ENCODE data around the gene BCDIN3D. TPM values are rescaled to one million over a fixed set of nuclear protein-coding genes. Genes with fewer than 3 reads are reported as not detected.

BCDIN3D gene
- total and polyA plus RNA-seq, 9 of the 15 experiments (the other 6 are each of a cell fraction or from before 2014, with no cell fraction given) = 3.7 to 6.9 (median 5.6) TPM

DNA sequence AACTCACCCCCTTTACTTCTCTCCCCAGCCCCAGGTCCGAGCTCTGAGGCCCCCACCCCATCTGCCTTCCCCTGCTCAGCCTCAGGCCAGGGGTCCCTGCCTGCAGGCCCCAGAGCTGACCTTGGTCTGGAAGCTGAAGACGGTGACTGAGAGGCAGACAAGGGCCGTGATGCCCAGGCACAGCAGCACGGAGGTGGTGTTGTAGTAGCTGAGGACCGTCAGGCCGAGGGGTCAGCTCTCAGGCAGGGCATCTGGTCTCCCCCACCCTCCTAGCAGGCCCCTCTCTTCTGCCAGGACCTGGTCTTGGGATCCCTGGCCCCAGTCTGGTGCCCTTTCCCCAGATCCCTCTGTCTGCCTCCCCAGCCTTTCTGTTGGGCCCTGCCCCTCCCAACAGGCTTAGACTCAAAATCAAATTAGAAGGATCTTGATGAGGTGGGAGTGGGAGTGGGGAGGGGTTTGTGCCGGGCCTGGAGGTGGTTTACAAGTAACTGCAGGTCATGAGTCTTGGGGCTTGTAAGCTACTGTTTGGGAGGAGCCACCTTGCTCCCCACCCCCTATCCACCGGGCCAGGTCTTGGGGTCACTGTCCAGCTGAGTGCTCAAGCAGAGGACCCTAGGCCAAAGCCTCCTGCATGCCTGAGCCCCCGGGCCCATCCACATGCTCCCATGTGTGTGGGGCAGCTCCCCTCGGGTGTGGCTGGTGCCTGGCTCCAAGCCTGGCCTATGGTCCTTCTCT lies 46.6 kb upstream of the BCDIN3D start:
- Histone ChIP-seq H3K9ac (ENCODE audit: insufficient read depth in 1 of 2, low read depth in 2 of 2, low read length in 2 of 2) (peak overlapping the region in 1 of 2 experiments; percentile 56; a peak in 1 of 4 replicates), H3K79me2 (ENCODE audit: control insufficient read depth, insufficient read depth, low read length) (no peaks in the 10 kb centered on the region), H3K4me2 (ENCODE audit: insufficient read depth, low read length) (no peak overlapping the region), H3K4me3 (no peak overlapping the region), H3K4me1 (replicated peaks in 1 of 2; ENCODE audit: control insufficient read depth in 2 of 2, insufficient read depth in 2 of 2, low read length in 2 of 2) (peaks cover 11 to 37% of the 10 kb centered on the region in 2 experiments; a peak in 4 of 5 replicates), H2AFZ (ENCODE audit: low read depth, low read length) (no peak overlapping the region), H3K36me3 (ENCODE audit: control insufficient read depth, insufficient read depth, low read length) (no peaks in the 10 kb centered on the region), H3K27me3 (ENCODE audit: control insufficient read depth in 2 of 2, insufficient read depth in 2 of 2, low read length in 2 of 2) (peaks cover 30 to 41% of the 10 kb centered on the region in 2 experiments), H3K9me3 (replicated peaks; ENCODE audit: control insufficient read depth, insufficient read depth, low read depth, low read length) (no peaks in the 10 kb centered on the region), H3K27ac (ENCODE audit: extremely low read depth, low read depth, low read length) (no peak overlapping the region), H3K9me1 (ENCODE audit: control insufficient read depth, insufficient read depth, low read length) (no peaks in the 10 kb centered on the region), H4K20me1 (replicated peaks; ENCODE audit: control insufficient read depth, insufficient read depth, low read length) (peaks cover 21% of the 10 kb centered on the region)
- no peak for DNase-seq (ENCODE audit: extremely low read depth in 1 of 4, low spot score in 3 of 4)
- in situ Hi-C loops (cut with MboI) (no loop called here), intact Hi-C loops (cut with micrococcal nuclease) (no loop called here)
- no peak for ATAC-seq
- 24% methylated on average over 10 of the region's 10 CpGs for whole genome bisulfite sequencing (ENCODE audit: insufficient coverage, low coverage, missing lambda C conversion rate)
- no peak for FAIRE-seq
- ChIA-PET CTCF (ENCODE audit: low intra/inter-chr PET ratio) (no interaction called here), POLR2A (interaction anchor here (0.6 to 1.0 kb wide), 4 partner anchors 53 to 288 kb away, joined by 3 to 5 read pairs (median 3); no protein-coding TSS in a partner anchor)
- no TSS peak for BruUV-seq (replicated peaks)
- TF ChIP-seq ZNF253 (CRISPR knock-in tag; conservative IDR thresholded peaks at IDR 0.05) (no peak), DACH1 (IDR thresholded peaks at IDR 0.05; ENCODE audit: partially characterized antibody) (no peak), MTA2 (IDR thresholded peaks at IDR 0.05; ENCODE audit: low read depth) (no peak), ZFP1 (CRISPR knock-in tag; IDR thresholded peaks at IDR 0.05) (no peak), TEAD2 (tag; IDR thresholded peaks at IDR 0.05) (no peak), PHF21A (IDR thresholded peaks at IDR 0.05; ENCODE audit: borderline replicate concordance, low read depth) (no peak)
- TF ChIP-seq, protein P1, sequence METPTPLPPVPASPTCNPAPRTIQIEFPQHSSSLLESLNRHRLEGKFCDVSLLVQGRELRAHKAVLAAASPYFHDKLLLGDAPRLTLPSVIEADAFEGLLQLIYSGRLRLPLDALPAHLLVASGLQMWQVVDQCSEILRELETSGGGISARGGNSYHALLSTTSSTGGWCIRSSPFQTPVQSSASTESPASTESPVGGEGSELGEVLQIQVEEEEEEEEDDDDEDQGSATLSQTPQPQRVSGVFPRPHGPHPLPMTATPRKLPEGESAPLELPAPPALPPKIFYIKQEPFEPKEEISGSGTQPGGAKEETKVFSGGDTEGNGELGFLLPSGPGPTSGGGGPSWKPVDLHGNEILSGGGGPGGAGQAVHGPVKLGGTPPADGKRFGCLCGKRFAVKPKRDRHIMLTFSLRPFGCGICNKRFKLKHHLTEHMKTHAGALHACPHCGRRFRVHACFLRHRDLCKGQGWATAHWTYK (CRISPR knock-in tag; IDR thresholded peaks at IDR 0.05) = no peak
- TF ChIP-seq, protein P2, sequence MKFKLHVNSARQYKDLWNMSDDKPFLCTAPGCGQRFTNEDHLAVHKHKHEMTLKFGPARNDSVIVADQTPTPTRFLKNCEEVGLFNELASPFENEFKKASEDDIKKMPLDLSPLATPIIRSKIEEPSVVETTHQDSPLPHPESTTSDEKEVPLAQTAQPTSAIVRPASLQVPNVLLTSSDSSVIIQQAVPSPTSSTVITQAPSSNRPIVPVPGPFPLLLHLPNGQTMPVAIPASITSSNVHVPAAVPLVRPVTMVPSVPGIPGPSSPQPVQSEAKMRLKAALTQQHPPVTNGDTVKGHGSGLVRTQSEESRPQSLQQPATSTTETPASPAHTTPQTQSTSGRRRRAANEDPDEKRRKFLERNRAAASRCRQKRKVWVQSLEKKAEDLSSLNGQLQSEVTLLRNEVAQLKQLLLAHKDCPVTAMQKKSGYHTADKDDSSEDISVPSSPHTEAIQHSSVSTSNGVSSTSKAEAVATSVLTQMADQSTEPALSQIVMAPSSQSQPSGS (CRISPR knock-in tag; IDR thresholded peaks at IDR 0.05) = no peak
- TF ChIP-seq, protein P3, sequence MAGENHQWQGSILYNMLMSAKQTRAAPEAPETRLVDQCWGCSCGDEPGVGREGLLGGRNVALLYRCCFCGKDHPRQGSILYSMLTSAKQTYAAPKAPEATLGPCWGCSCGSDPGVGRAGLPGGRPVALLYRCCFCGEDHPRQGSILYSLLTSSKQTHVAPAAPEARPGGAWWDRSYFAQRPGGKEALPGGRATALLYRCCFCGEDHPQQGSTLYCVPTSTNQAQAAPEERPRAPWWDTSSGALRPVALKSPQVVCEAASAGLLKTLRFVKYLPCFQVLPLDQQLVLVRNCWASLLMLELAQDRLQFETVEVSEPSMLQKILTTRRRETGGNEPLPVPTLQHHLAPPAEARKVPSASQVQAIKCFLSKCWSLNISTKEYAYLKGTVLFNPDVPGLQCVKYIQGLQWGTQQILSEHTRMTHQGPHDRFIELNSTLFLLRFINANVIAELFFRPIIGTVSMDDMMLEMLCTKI (IDR thresholded peaks at IDR 0.05; ENCODE audit: partially characterized antibody) = no peak
